Liver (tissue), 10 donors: ENCODE data around the gene SLC24A1. TPM values are rescaled to one million over a fixed set of nuclear protein-coding genes. Genes with fewer than 3 reads are reported as not detected.

ENCODE experiments used
- DNase-seq: peaks from one replicate; pipeline ENCODE4 v3.0.0-alpha.2; 2017; ENCODE audit warnings: low spot score
- H3K27ac ChIP-seq, 2 donors: one replicate each; pipeline ENCODE4 v1.7.0; 2013; ENCODE audit warnings: inconsistent platforms in 2 of 2, low read length in 2 of 2, control low read depth in 1 of 2, low read depth in 1 of 2, mild to moderate bottlenecking in 1 of 2
- H3K27me3 ChIP-seq, 4 donors: one replicate each; pipeline versions ENCODE4 v1.6.1 to v1.7.0; 2013; ENCODE audit warnings: low read length in 3 of 4, inconsistent platforms in 1 of 4, mild to moderate bottlenecking in 1 of 4, moderate library complexity in 1 of 4; ENCODE audit not compliant: control insufficient read depth in 4 of 4, insufficient read depth in 4 of 4
- H3K36me3 ChIP-seq, 4 donors: one replicate each; pipeline versions ENCODE4 v1.6.1 to v1.7.0; 2013; ENCODE audit warnings: low read length in 3 of 4, mild to moderate bottlenecking in 3 of 4, low read depth in 1 of 4, moderate library complexity in 1 of 4; ENCODE audit not compliant: control insufficient read depth in 4 of 4, insufficient read depth in 3 of 4
- H3K4me1 ChIP-seq, 4 donors: one replicate each; pipeline versions ENCODE4 v1.6.1 to v1.7.0; 2013; ENCODE audit warnings: low read length in 3 of 4, mild to moderate bottlenecking in 3 of 4, moderate library complexity in 1 of 4; ENCODE audit not compliant: control insufficient read depth in 4 of 4, insufficient read depth in 4 of 4
- H3K4me3 ChIP-seq, 3 donors: one replicate each; pipeline versions ENCODE4 v1.6.1 to v1.7.0; 2013; ENCODE audit warnings: low read length in 3 of 3, control low read depth in 1 of 3, low read depth in 1 of 3, mild to moderate bottlenecking in 1 of 3
- H3K9ac ChIP-seq, 2 donors: one replicate each; pipeline ENCODE4 v1.7.0; 2013; ENCODE audit warnings: low read length in 2 of 2, mild to moderate bottlenecking in 2 of 2, moderate library complexity in 2 of 2, control low read depth in 1 of 2, low read depth in 1 of 2
- H3K9me3 ChIP-seq, 4 donors: one replicate each; pipeline versions ENCODE4 v1.6.1 to v1.7.0; 2013; ENCODE audit warnings: low read length in 3 of 4; ENCODE audit not compliant: control insufficient read depth in 4 of 4
- ATF3 ChIP-seq: IDR thresholded peaks from 2 replicates; pipeline ENCODE4 v1.6.1; 2016; ENCODE audit warnings: antibody characterized with exemption
- EGR1 ChIP-seq, 2 donors: IDR thresholded peaks; 2 replicates each; pipeline ENCODE4 v1.6.1; 2016 to 2018; ENCODE audit warnings: antibody characterized with exemption in 2 of 2, low read depth in 2 of 2
- FOXA1 ChIP-seq: IDR thresholded peaks from 2 replicates; pipeline ENCODE4 v1.6.1; 2016; ENCODE audit warnings: antibody characterized with exemption
- FOXA2 ChIP-seq: IDR thresholded peaks from 2 replicates; pipeline ENCODE4 v1.6.1; 2016; ENCODE audit warnings: antibody characterized with exemption
- GABPA ChIP-seq, 2 donors: IDR thresholded peaks in 1 of 2; conservative IDR thresholded peaks in 1 of 2; 2 replicates each; pipeline ENCODE4 v1.6.1; 2016; ENCODE audit warnings: antibody characterized with exemption in 2 of 2, mild to moderate bottlenecking in 1 of 2, moderate library complexity in 1 of 2
- HNF4A ChIP-seq, 2 donors: conservative IDR thresholded peaks; 2 replicates each; pipeline ENCODE4 v1.6.1; 2016; ENCODE audit warnings: antibody characterized with exemption in 2 of 2, mild to moderate bottlenecking in 2 of 2
- HNF4G ChIP-seq: IDR thresholded peaks from 2 replicates; pipeline ENCODE4 v1.6.1; 2016; ENCODE audit warnings: antibody characterized with exemption
- JUND ChIP-seq, 2 donors: IDR thresholded peaks; 2 replicates each; pipeline ENCODE4 v1.6.1; 2016; ENCODE audit warnings: antibody characterized with exemption in 2 of 2
- MAX ChIP-seq: IDR thresholded peaks from 2 replicates; pipeline ENCODE4 v1.6.1; 2016; ENCODE audit warnings: antibody characterized with exemption
- NR2F2 ChIP-seq: IDR thresholded peaks from 2 replicates; pipeline ENCODE4 v1.6.1; 2016; ENCODE audit warnings: antibody characterized with exemption
- RAD21 ChIP-seq, 2 donors: IDR thresholded peaks; 2 replicates each; pipeline ENCODE4 v1.6.1; 2016; ENCODE audit warnings: antibody characterized with exemption in 2 of 2, mild to moderate bottlenecking in 2 of 2
- REST ChIP-seq: IDR thresholded peaks from 2 replicates; pipeline ENCODE4 v1.6.1; 2016; ENCODE audit warnings: antibody characterized with exemption, mild to moderate bottlenecking
- RXRA ChIP-seq, 2 donors: IDR thresholded peaks; 2 replicates each; pipeline ENCODE4 v1.6.1; 2017 to 2018; ENCODE audit warnings: antibody characterized with exemption in 2 of 2, mild to moderate bottlenecking in 1 of 2
- SP1 ChIP-seq: IDR thresholded peaks from 2 replicates; pipeline ENCODE4 v1.6.1; 2018; ENCODE audit warnings: antibody characterized with exemption, mild to moderate bottlenecking
- TAF1 ChIP-seq: conservative IDR thresholded peaks from 2 replicates; pipeline ENCODE4 v1.6.1; 2016; ENCODE audit warnings: antibody characterized with exemption, mild to moderate bottlenecking
- YY1 ChIP-seq: IDR thresholded peaks from 2 replicates; pipeline ENCODE4 v1.6.1; 2016; ENCODE audit warnings: antibody characterized with exemption, mild to moderate bottlenecking
- ZBTB33 ChIP-seq: IDR thresholded peaks from 2 replicates; pipeline ENCODE4 v1.6.1; 2016; ENCODE audit warnings: antibody characterized with exemption
- WGBS: extraction: QIAGEN DNeasy Blood & Tissue Kit; methylation state at CpG from one replicate; pipeline ENCODE4 v1.1.7; 2013; 5-methylcytosine and 5-hydroxymethylcytosine counted together
- polyA plus RNA-seq, 2 donors: library from polyadenylated mRNA; stranded (reverse) in 1 of 2; unstranded in 1 of 2; fragments of 200-250 nt in 1 of 2; fragments of >200 nt in 1 of 2; fragmentation: Nextera tagmentation in 1 of 2; extraction: Ambion mirVana in 1 of 2; gene quantifications; one replicate each; pipeline versions ENCODE4 v1.2.1 to v1.2.3, GENCODE V29; 2013 to 2015
- small RNA-seq: library from RNA; depleted of rRNA; stranded (forward); fragments of <200 nt; gene quantifications from one replicate; pipeline ENCODE3, GENCODE V24; 2014
- total RNA-seq, 2 donors: library from RNA; depleted of rRNA; stranded (reverse); fragments of >200 nt; gene quantifications; one replicate each; pipeline ENCODE4 v1.2.3, GENCODE V29; 2014
- donor health status: healthy.
- donor health status: healthy.
- donor health status: healthy.
- donor health status: healthy.
- donor health status: healthy.

Gene SLC24A1
- total and polyA plus RNA-seq, 4 donors: 1.8 to 3.3 (median 2.2) TPM

- WGBS: 94% methylated on average over 2 of the region's 2 CpGs
- H3K4me3 ChIP-seq: no peak overlapping the region
- no peaks in the 10 kb centered on the region for H3K4me1 ChIP-seq
- H3K9ac ChIP-seq: no peak overlapping the region
- no peak for DNase-seq
- no peak for TF ChIP-seq HNF4G
- TF ChIP-seq JUND (IDR thresholded peaks at IDR 0.05): no peak
- no peak for TF ChIP-seq RXRA (IDR thresholded peaks at IDR 0.05)
- TF ChIP-seq REST: no peak
- no peak for TF ChIP-seq MAX
- TF ChIP-seq GABPA (IDR thresholded peaks at IDR 0.05 in 1 of 2, conservative IDR thresholded peaks at IDR 0.05 in 1 of 2): no peak
- no peak for TF ChIP-seq RAD21 (IDR thresholded peaks at IDR 0.05)
- TF ChIP-seq FOXA2: no peak
- no peak for TF ChIP-seq YY1
- no peak for TF ChIP-seq NR2F2
- TF ChIP-seq HNF4A (conservative IDR thresholded peaks at IDR 0.05): no peak
- no peak for TF ChIP-seq SP1
- TF ChIP-seq FOXA1: no peak
- TF ChIP-seq ZBTB33: no peak
- TF ChIP-seq TAF1: no peak
- TF ChIP-seq ATF3: no peak
- no peak for TF ChIP-seq EGR1 (IDR thresholded peaks at IDR 0.05; ENCODE audit: low read depth in 2 of 2)
- H3K27me3 ChIP-seq: no peaks in the 10 kb centered on the region
- no peak overlapping the region for H3K27ac ChIP-seq
- no peaks in the 10 kb centered on the region for H3K9me3 ChIP-seq
- peaks cover 13 to 30% (median 28%) of the 10 kb centered on the region in 4 donors for H3K36me3 ChIP-seq
Observed at GRCh38 chr15:65695081-65695480, 73.3 kb downstream of the SLC24A1 start.

Small RNAs within 50 kb of the gene (small RNA-seq; reads per million reads assigned to genes)
- not detected for gene SNORD13E

Other genes with a start within 250 kb of the SLC24A1 start
- gene IGDCC3, start 243.9 kb upstream of the SLC24A1 start, total RNA-seq: 1 to 10 TPM in 1 of 2 donors, not detected in 1; 1.5 TPM
- gene IGDCC3, start 243.9 kb upstream of the SLC24A1 start, polyA plus RNA-seq: not detected
- gene IGDCC4, start 199.0 kb upstream of the SLC24A1 start, total RNA-seq: 1 to 10 TPM in 1 of 2 donors, under 1 TPM in 1; under 0.01 to 6.1 TPM
- not detected for gene IGDCC4, start 199.0 kb upstream of the SLC24A1 start, polyA plus RNA-seq
- gene DPP8, start 104.2 kb upstream of the SLC24A1 start, total RNA-seq: 10 to 100 TPM; 21.1 to 22.7 TPM
- 10 to 100 TPM in 1 of 2 donors, 1 to 10 TPM in 1; 5.5 to 14.0 TPM for gene DPP8, start 104.2 kb upstream of the SLC24A1 start, polyA plus RNA-seq
- gene HACD3, start 91.5 kb upstream of the SLC24A1 start, total RNA-seq: 10 to 100 TPM; 56.4 to 73.6 TPM
- gene HACD3, start 91.5 kb upstream of the SLC24A1 start, polyA plus RNA-seq: 10 to 100 TPM; 49.6 to 89.1 TPM
- gene INTS14, start 10.8 kb upstream of the SLC24A1 start, total RNA-seq: 10 to 100 TPM; 16.8 to 26.4 TPM
- 10 to 100 TPM; 12.0 to 15.2 TPM for gene INTS14, start 10.8 kb upstream of the SLC24A1 start, polyA plus RNA-seq
- 10 to 100 TPM; 37.3 to 75.5 TPM for gene DENND4A, start 170.4 kb downstream of the SLC24A1 start, total RNA-seq
- gene DENND4A, start 170.4 kb downstream of the SLC24A1 start, polyA plus RNA-seq: 10 to 100 TPM in 1 of 2 donors, 1 to 10 TPM in 1; 5.2 to 10.6 TPM
- gene RAB11A, start 247.6 kb downstream of the SLC24A1 start, total RNA-seq: 10 to 100 TPM; 40.6 to 84.8 TPM
- 100 to 1,000 TPM in 1 of 2 donors, 10 to 100 TPM in 1; 78.5 to 100 TPM for gene RAB11A, start 247.6 kb downstream of the SLC24A1 start, polyA plus RNA-seq